GM12878 (cell line): ENCODE results near the gene UGT2A1. TPM values are rescaled to one million over a fixed set of nuclear protein-coding genes. Genes with fewer than 3 reads are reported as not detected.

Source experiments
- ATAC-seq: fragments of 200-7000 bp; cut with Tn5 transposase; 3 replicates; pipeline ENCODE4 v1.9.1; 2020; ENCODE audit warnings: mild to moderate bottlenecking, moderate library complexity
- BruUV-seq: library from RNA; stranded (reverse); fragments of 400-500 nt; replicated peaks from 2 replicates; lab custom pipeline; 2021; lab: Mats Ljungman, UMichigan
- CTCF ChIA-PET: fragments of 300-600 bp; sonication (Branson Sonifier 250); formaldehyde crosslinking; extraction: SDS; loops from one replicate; lab custom pipeline; 2021; ENCODE audit warnings: inconsistent platforms; lab: Yijun Ruan, JAX
- POLR2A ChIA-PET: fragments of 350-600 bp; formaldehyde crosslinking; extraction: SDS; loops from one replicate; lab custom pipeline; 2021; ENCODE audit warnings: inconsistent platforms; lab: Charles Lee
- RAD21 ChIA-PET: fragments of 300-600 bp; sonication (Branson Sonifier 250); formaldehyde crosslinking; loops from one replicate; lab custom pipeline; 2023; ENCODE audit warnings: antibody characterized with exemption; ENCODE audit not compliant: unreplicated experiment; lab: Charles Lee
- SMC1A ChIA-PET: fragments of 300-600 bp; sonication (Branson Sonifier 250); formaldehyde crosslinking; loops from one replicate; lab custom pipeline; 2023; ENCODE audit not compliant: unreplicated experiment, uncharacterized antibody; lab: Charles Lee
- DNase-seq: peaks from one replicate; pipeline ENCODE4 v3.0.0-alpha.2; 2011; ENCODE audit warnings: low read depth, low spot score
- FAIRE-seq: peaks from 3 replicates; lab custom pipeline; 2011; peaks lifted over from hg19 to GRCh38; lab: Jason Lieb, UNC
- H2AFZ ChIP-seq: 2 replicates; pipeline ENCODE4 v1.6.0; 2011; ENCODE audit warnings: low read depth, low read length, control low read depth; ENCODE audit not compliant: control insufficient read depth
- H3K27ac ChIP-seq: 2 replicates; pipeline ENCODE4 v1.5.1; 2011; ENCODE audit warnings: control low read depth; ENCODE audit not compliant: control insufficient read depth, insufficient read depth
- H3K27me3 ChIP-seq, 2 experiments: replicated peaks in 1 of 2; 2 replicates each; pipeline versions ENCODE4 v1.6.0 to v1.6.1; 2011; ENCODE audit warnings: low read length in 1 of 2; ENCODE audit not compliant: control insufficient read depth in 2 of 2, insufficient read depth in 2 of 2
- H3K36me3 ChIP-seq, 2 experiments: 2 replicates each; pipeline ENCODE4 v1.5.1; 2011; ENCODE audit warnings: low read length in 1 of 2; ENCODE audit not compliant: control insufficient read depth in 2 of 2, insufficient read depth in 2 of 2
- H3K4me1 ChIP-seq: 2 replicates; pipeline ENCODE4 v1.6.1; 2011; ENCODE audit warnings: mild to moderate bottlenecking, low read length, moderate library complexity, mixed read lengths; ENCODE audit not compliant: control insufficient read depth, insufficient read depth
- H3K4me2 ChIP-seq: 2 replicates; pipeline ENCODE4 v1.6.0; 2011; ENCODE audit warnings: control low read depth; ENCODE audit not compliant: control insufficient read depth, insufficient read depth
- H3K4me3 ChIP-seq: fragments of 200-600 bp; sonication (generic); 2 replicates; pipeline ENCODE4 v1.5.1; 2016
- H3K79me2 ChIP-seq: 2 replicates; pipeline ENCODE4 v1.6.0; 2011; ENCODE audit warnings: low read length; ENCODE audit not compliant: control insufficient read depth, insufficient read depth
- H3K9ac ChIP-seq: 2 replicates; pipeline ENCODE4 v1.8.0; 2011; ENCODE audit warnings: low read length, control low read depth, mixed read lengths; ENCODE audit not compliant: control insufficient read depth, insufficient read depth
- H3K9me3 ChIP-seq: replicated peaks from 3 replicates; pipeline ENCODE4 v1.5.1; 2011; ENCODE audit warnings: mild to moderate bottlenecking, low read length; ENCODE audit not compliant: control insufficient read depth, insufficient read depth
- H4K20me1 ChIP-seq: 2 replicates; pipeline ENCODE4 v1.6.0; 2011; ENCODE audit not compliant: control insufficient read depth, insufficient read depth
- BACH1 ChIP-seq: fragments of 450-650 bp; IDR thresholded peaks from 2 replicates; pipeline ENCODE4 v1.6.1; 2017; ENCODE audit warnings: mild to moderate bottlenecking, borderline replicate concordance
- BCL11A ChIP-seq: IDR thresholded peaks from 2 replicates; pipeline ENCODE4 v1.6.1; 2011; ENCODE audit warnings: low read depth, low read length
- CBX5 ChIP-seq: sonication (generic); IDR thresholded peaks from 2 replicates; pipeline ENCODE4 v1.6.1; 2016; ENCODE audit warnings: low read depth, moderate library complexity, mild to moderate bottlenecking, inconsistent platforms
- CHD1 ChIP-seq: IDR thresholded peaks from 2 replicates; pipeline ENCODE4 v1.6.1; 2012; ENCODE audit warnings: low read depth, low read length, improper control_type of control experiment
- CHD4 ChIP-seq: fragments of 200-600 bp; sonication (generic); IDR thresholded peaks from 2 replicates; pipeline ENCODE4 v1.6.1; 2016; ENCODE audit warnings: mild to moderate bottlenecking
- CREB1 ChIP-seq: IDR thresholded peaks from 2 replicates; pipeline ENCODE4 v1.6.1; 2012; ENCODE audit warnings: low read depth, mild to moderate bottlenecking, inconsistent platforms
- JUNB ChIP-seq: IDR thresholded peaks from 2 replicates; pipeline ENCODE4 v1.6.1; 2016; ENCODE audit warnings: antibody characterized with exemption, mild to moderate bottlenecking
- KLF5 ChIP-seq: fragments of 450-650 bp; IDR thresholded peaks from 2 replicates; pipeline ENCODE4 v1.6.1; 2014; ENCODE audit warnings: mild to moderate bottlenecking; ENCODE audit not compliant: partially characterized antibody
- NBN ChIP-seq: fragments of 450-650 bp; IDR thresholded peaks from 2 replicates; pipeline ENCODE4 v1.6.1; 2016
- NFYA ChIP-seq: IDR thresholded peaks from 2 replicates; pipeline ENCODE4 v1.6.1; 2011; ENCODE audit warnings: low read depth, mild to moderate bottlenecking, low read length, improper control_type of control experiment, borderline replicate concordance
- NR2C2 ChIP-seq: IDR thresholded peaks from 2 replicates; pipeline ENCODE4 v1.6.1; 2011; ENCODE audit warnings: borderline replicate concordance, low read depth; ENCODE audit not compliant: control insufficient read depth, insufficient read length
- RAD21 ChIP-seq: IDR thresholded peaks from 2 replicates; pipeline ENCODE4 v1.6.1; 2011; ENCODE audit warnings: mild to moderate bottlenecking, low read depth, low read length, moderate library complexity; ENCODE audit not compliant: insufficient read depth
- SMARCA5 ChIP-seq: fragments of 450-650 bp; IDR thresholded peaks from 2 replicates; pipeline ENCODE4 v1.6.1; 2017; ENCODE audit warnings: mild to moderate bottlenecking
- ZNF24 ChIP-seq: fragments of 450-650 bp; IDR thresholded peaks from 2 replicates; pipeline ENCODE4 v1.6.1; 2017; ENCODE audit warnings: antibody characterized with exemption, mild to moderate bottlenecking
- WGBS: methylation state at CpG from one replicate; pipeline ENCODE4 v1.1.6; 2016; ENCODE audit warnings: low lambda C conversion rate; ENCODE audit not compliant: insufficient replicate concordance, insufficient coverage; ENCODE audit errors: missing lambda C conversion rate; 5-methylcytosine and 5-hydroxymethylcytosine counted together
- in situ Hi-C: fragments of 300-500 bp; cut with MboI; formaldehyde crosslinking; loops from 9 replicates; pipeline ENCODE4 v1.14.3; 2018; ENCODE audit warnings: mixed read lengths
- intact Hi-C: fragments of 100-400 bp; cut with micrococcal nuclease; formaldehyde crosslinking; loops from one replicate; pipeline ENCODE4 v1.14.2; 2022; ENCODE audit not compliant: unreplicated experiment
- polyA plus RNA-seq, 11 experiments: library from polyadenylated mRNA; depleted of rRNA in 4 of 11; unstranded in 6 of 11; stranded (reverse) in 5 of 11; fragments of >200 nt; fragmentation: Nextera tagmentation in 4 of 11; fragmentation: Illumina TruSeq in 1 of 11; extraction: Ambion mirVana in 4 of 11; extraction: Trizol in 1 of 11; gene quantifications; 1 replicate in 1 of 11; 2 replicates in 10 of 11; pipeline versions ENCODE4 v1.2.1 to v1.2.3, GENCODE V29; 2011 to 2016; ENCODE audit warnings: inconsistent platforms in 2 of 11, missing spikeins in 2 of 11, low read depth in 1 of 11
- total RNA-seq, 4 experiments: library from RNA; depleted of rRNA in 3 of 4; stranded (reverse); fragments of >200 nt in 3 of 4; fragmentation: Illumina TruSeq in 1 of 4; extraction: Trizol in 1 of 4; gene quantifications; 2 replicates each; pipeline versions ENCODE4 v1.2.1 to v1.2.3, GENCODE V29; 2013 to 2021
- TF ChIP-seq, protein P1 (sequence below): fragments of 450-650 bp; IDR thresholded peaks from 2 replicates; pipeline ENCODE4 v1.6.1; 2017; ENCODE audit warnings: mild to moderate bottlenecking, moderate library complexity

Gene UGT2A1
- total and polyA plus RNA-seq, 10 of the 15 experiments (the other 5 are each of a cell fraction or from before 2014, with no cell fraction given) = 0.04 to 0.50 (median 0.08) TPM; not detected in 5

DNA sequence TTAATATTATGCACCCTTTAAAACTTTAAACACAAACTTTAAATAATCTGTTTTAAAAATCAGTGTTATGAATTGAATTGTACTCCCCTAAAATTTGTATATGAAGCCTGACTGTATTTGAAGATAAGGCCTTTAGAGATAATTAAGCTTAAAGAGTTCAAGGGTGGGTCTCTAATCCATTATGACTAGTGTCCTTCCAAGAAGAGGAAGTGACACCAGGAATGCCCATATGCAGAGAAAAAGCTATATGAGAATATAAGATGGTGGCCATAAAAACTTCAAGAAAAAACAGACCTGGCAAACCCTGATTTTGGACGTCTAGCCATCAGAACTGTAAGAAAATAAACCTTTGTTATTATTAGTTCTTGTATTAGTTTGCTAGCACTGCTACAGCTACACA lies 42.6 kb downstream of the UGT2A1 start:
- Histone ChIP-seq H2AFZ (no peak overlapping the region), H3K4me1 (no peaks in the 10 kb centered on the region), H3K9me3 (no peaks in the 10 kb centered on the region), H4K20me1 (no peaks in the 10 kb centered on the region), H3K4me2 (no peak overlapping the region), H3K9ac (no peak overlapping the region), H3K79me2 (no peaks in the 10 kb centered on the region), H3K27me3 (no peaks in the 10 kb centered on the region), H3K27ac (no peak overlapping the region), H3K4me3 (no peak overlapping the region), H3K36me3 (no peaks in the 10 kb centered on the region)
- no TSS peak for BruUV-seq
- POLR2A ChIA-PET = no interaction called here
- WGBS = 0% methylated on average over 1 of the region's 1 CpG
- TF ChIP-seq NR2C2 (no peak), RAD21 (no peak), KLF5 (no peak), CHD1 (no peak), SMARCA5 (no peak), CHD4 (no peak), NBN (no peak), CBX5 (no peak), BACH1 (no peak), ZNF24 (no peak), BCL11A (no peak), CREB1 (no peak), NFYA (no peak), JUNB (no peak)
- TF ChIP-seq, protein P1, sequence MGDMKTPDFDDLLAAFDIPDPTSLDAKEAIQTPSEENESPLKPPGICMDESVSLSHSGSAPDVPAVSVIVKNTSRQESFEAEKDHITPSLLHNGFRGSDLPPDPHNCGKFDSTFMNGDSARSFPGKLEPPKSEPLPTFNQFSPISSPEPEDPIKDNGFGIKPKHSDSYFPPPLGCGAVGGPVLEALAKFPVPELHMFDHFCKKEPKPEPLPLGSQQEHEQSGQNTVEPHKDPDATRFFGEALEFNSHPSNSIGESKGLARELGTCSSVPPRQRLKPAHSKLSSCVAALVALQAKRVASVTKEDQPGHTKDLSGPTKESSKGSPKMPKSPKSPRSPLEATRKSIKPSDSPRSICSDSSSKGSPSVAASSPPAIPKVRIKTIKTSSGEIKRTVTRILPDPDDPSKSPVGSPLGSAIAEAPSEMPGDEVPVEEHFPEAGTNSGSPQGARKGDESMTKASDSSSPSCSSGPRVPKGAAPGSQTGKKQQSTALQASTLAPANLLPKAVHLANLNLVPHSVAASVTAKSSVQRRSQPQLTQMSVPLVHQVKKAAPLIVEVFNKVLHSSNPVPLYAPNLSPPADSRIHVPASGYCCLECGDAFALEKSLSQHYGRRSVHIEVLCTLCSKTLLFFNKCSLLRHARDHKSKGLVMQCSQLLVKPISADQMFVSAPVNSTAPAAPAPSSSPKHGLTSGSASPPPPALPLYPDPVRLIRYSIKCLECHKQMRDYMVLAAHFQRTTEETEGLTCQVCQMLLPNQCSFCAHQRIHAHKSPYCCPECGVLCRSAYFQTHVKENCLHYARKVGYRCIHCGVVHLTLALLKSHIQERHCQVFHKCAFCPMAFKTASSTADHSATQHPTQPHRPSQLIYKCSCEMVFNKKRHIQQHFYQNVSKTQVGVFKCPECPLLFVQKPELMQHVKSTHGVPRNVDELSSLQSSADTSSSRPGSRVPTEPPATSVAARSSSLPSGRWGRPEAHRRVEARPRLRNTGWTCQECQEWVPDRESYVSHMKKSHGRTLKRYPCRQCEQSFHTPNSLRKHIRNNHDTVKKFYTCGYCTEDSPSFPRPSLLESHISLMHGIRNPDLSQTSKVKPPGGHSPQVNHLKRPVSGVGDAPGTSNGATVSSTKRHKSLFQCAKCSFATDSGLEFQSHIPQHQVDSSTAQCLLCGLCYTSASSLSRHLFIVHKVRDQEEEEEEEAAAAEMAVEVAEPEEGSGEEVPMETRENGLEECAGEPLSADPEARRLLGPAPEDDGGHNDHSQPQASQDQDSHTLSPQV = no peak
- FAIRE-seq (no peak), ATAC-seq (no peak), DNase-seq (no peak)
- RAD21 ChIA-PET = no interaction called here
- CTCF ChIA-PET = interaction anchor here (0.8 kb wide), 1 partner anchor 21 kb away, joined by 3 read pairs; no protein-coding TSS in a partner anchor
- SMC1A ChIA-PET = no interaction called here
- in situ Hi-C loops = loop anchor here (25.0 kb wide), 2 partner anchors 298 to 1123 kb away; no protein-coding TSS in a partner anchor
- intact Hi-C loops = loop anchor here (10.0 kb wide), 1 partner anchor 1616 kb away; no protein-coding TSS in a partner anchor
